Neural progenitor cell (in vitro differentiated cells): ENCODE measurements around the gene DHX9. TPM values are rescaled to one million over a fixed set of nuclear protein-coding genes. Genes with fewer than 3 reads are reported as not detected.
"Not testable (repeated sequence)": the region's sequence is repeated elsewhere in the genome, so short reads cannot be mapped to it uniquely, and the experiment has no call there.

ENCODE experiments used
- DNase-seq: peaks from one replicate; pipeline ENCODE4 v3.0.0-alpha.2; 2016; ENCODE audit warnings: low spot score
- H2AFZ ChIP-seq: fragments of 200-600 bp; sonication (generic); replicated peaks from 2 replicates; pipeline ENCODE4 v1.6.1; 2016; ENCODE audit warnings: antibody characterized with exemption
- H3F3A ChIP-seq: fragments of 200-600 bp; sonication (generic); 2 replicates; pipeline ENCODE4 v1.6.1; 2016; ENCODE audit warnings: antibody characterized with exemption, low read depth
- H3K27ac ChIP-seq: fragments of 200-600 bp; sonication (generic); 2 replicates; pipeline ENCODE4 v1.5.1; 2016; ENCODE audit warnings: mild to moderate bottlenecking
- H3K27me3 ChIP-seq: fragments of 200-600 bp; sonication (generic); 2 replicates; pipeline ENCODE4 v1.6.1; 2016; ENCODE audit warnings: mild to moderate bottlenecking, moderate library complexity
- H3K36me3 ChIP-seq: fragments of 200-600 bp; sonication (generic); 2 replicates; pipeline ENCODE4 v1.5.1; 2016
- H3K4me1 ChIP-seq: fragments of 200-600 bp; sonication (generic); 2 replicates; pipeline ENCODE4 v1.6.1; 2016; ENCODE audit warnings: mixed run types
- H3K4me2 ChIP-seq: fragments of 200-600 bp; sonication (generic); 2 replicates; pipeline ENCODE4 v1.6.1; 2016
- H3K4me3 ChIP-seq: fragments of 200-600 bp; sonication (generic); 2 replicates; pipeline ENCODE4 v1.5.1; 2016
- H3K79me2 ChIP-seq: fragments of 200-600 bp; sonication (generic); 2 replicates; pipeline ENCODE4 v1.6.1; 2016; ENCODE audit warnings: low read depth
- H3K9ac ChIP-seq: fragments of 200-600 bp; sonication (generic); 2 replicates; pipeline ENCODE4 v1.6.1; 2016
- H3K9me3 ChIP-seq: fragments of 200-600 bp; sonication (generic); 2 replicates; pipeline ENCODE4 v1.5.1; 2016; ENCODE audit warnings: low read depth
- H4K20me1 ChIP-seq: fragments of 200-600 bp; sonication (generic); 2 replicates; pipeline ENCODE4 v1.6.1; 2016; ENCODE audit warnings: low read depth
- H3K27ac Mint-ChIP-seq: 3 replicates; pipeline ENCODE4 v1.8.0; 2021; ENCODE audit warnings: mixed read lengths
- H3K27me3 Mint-ChIP-seq: 2 replicates; pipeline ENCODE4 v1.8.0; 2022; ENCODE audit warnings: low read depth, mild to moderate bottlenecking, inconsistent platforms, moderate library complexity, mixed read lengths; ENCODE audit not compliant: insufficient read depth
- H3K36me3 Mint-ChIP-seq: 3 replicates; pipeline ENCODE4 v1.8.0; 2021; ENCODE audit warnings: mixed read lengths
- H3K4me1 Mint-ChIP-seq: 3 replicates; pipeline ENCODE4 v1.8.0; 2021; ENCODE audit warnings: mixed read lengths
- H3K4me3 Mint-ChIP-seq: 3 replicates; pipeline ENCODE4 v1.8.0; 2021; ENCODE audit warnings: mild to moderate bottlenecking, moderate library complexity, mixed read lengths
- H3K9me3 Mint-ChIP-seq: 3 replicates; pipeline ENCODE4 v1.8.0; 2020; ENCODE audit warnings: mixed read lengths
- EZH2 ChIP-seq: fragments of 200-600 bp; sonication (generic); IDR thresholded peaks from 2 replicates; pipeline ENCODE4 v1.6.1; 2017; ENCODE audit warnings: antibody characterized with exemption, mild to moderate bottlenecking, moderate library complexity
- EZH2phosphoT487 ChIP-seq: fragments of 200-600 bp; sonication (generic); IDR thresholded peaks from 2 replicates; pipeline ENCODE4 v1.6.1; 2017; ENCODE audit warnings: antibody characterized with exemption
- total RNA-seq: library from RNA; depleted of rRNA; stranded (reverse); fragments of >200 nt; gene quantifications from 2 replicates; pipeline ENCODE4 v1.2.3, GENCODE V29; 2015; ENCODE audit warnings: low replicate concordance
- TF ChIP-seq, protein P1 (sequence below): fragments of 200-600 bp; sonication (generic); IDR thresholded peaks from 2 replicates; pipeline ENCODE4 v1.5.1; 2017; ENCODE audit warnings: antibody characterized with exemption, mild to moderate bottlenecking

DHX9 gene
- total RNA-seq, 1 donor from 2014 or later = 400 TPM

DNA sequence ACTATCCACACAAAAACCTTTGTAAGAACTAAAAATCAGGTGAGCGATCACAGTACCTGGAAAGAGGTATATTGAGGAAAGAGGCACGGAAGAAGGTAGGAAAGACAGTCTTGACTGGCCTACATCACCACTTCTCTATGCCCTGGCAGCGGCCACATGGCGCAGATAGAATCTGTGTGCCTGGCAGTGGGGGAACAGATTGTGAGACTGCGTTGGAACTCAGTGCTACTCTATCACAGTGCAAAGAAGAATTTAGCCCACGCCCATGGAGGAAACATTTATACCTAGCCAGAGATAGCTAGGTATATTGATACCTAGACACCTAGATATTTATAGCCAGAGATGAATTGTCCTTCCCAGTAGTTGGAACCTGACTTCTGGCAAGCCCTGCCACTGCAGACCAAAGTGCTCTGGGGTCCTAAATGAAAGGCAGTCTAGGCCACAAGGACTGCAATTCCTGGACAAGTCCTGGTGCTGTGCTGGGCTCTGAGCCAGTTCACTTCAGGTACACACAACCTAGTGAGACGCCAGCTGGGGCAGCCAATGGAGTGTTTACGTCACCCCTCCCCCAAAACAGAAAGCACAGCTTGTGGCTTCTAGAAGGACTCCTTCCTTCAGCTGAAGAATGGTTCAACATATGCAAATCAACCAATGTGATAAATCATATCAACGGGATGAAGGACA, 51.9 kb downstream of the DHX9 start:
- H3K27me3 Mint-ChIP-seq = peaks cover 2% of the 10 kb centered on the region
- H3K79me2 ChIP-seq = no peaks in the 10 kb centered on the region
- H3K4me1 ChIP-seq = no peaks in the 10 kb centered on the region
- peaks cover 27% of the 10 kb centered on the region for H3K36me3 Mint-ChIP-seq
- no peak for DNase-seq
- H3K9me3 ChIP-seq = no peaks in the 10 kb centered on the region
- peaks cover 52% of the 10 kb centered on the region for H3F3A ChIP-seq
- no peak overlapping the region for H3K4me3 Mint-ChIP-seq
- H2AFZ ChIP-seq = no peak overlapping the region
- peaks cover 10% of the 10 kb centered on the region for H3K36me3 ChIP-seq
- no peaks in the 10 kb centered on the region for H3K27me3 ChIP-seq
- peaks cover 15% of the 10 kb centered on the region for H4K20me1 ChIP-seq
- H3K27ac ChIP-seq = no peak overlapping the region
- no peaks in the 10 kb centered on the region for H3K4me1 Mint-ChIP-seq
- H3K9me3 Mint-ChIP-seq = peaks cover 13% of the 10 kb centered on the region
- no peak overlapping the region for H3K27ac Mint-ChIP-seq
- TF ChIP-seq, protein P1, sequence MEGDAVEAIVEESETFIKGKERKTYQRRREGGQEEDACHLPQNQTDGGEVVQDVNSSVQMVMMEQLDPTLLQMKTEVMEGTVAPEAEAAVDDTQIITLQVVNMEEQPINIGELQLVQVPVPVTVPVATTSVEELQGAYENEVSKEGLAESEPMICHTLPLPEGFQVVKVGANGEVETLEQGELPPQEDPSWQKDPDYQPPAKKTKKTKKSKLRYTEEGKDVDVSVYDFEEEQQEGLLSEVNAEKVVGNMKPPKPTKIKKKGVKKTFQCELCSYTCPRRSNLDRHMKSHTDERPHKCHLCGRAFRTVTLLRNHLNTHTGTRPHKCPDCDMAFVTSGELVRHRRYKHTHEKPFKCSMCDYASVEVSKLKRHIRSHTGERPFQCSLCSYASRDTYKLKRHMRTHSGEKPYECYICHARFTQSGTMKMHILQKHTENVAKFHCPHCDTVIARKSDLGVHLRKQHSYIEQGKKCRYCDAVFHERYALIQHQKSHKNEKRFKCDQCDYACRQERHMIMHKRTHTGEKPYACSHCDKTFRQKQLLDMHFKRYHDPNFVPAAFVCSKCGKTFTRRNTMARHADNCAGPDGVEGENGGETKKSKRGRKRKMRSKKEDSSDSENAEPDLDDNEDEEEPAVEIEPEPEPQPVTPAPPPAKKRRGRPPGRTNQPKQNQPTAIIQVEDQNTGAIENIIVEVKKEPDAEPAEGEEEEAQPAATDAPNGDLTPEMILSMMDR = no peak
- TF ChIP-seq EZH2 (no peak), EZH2phosphoT487 (no peak)
- H3K9ac ChIP-seq = no peak overlapping the region
- no peak overlapping the region for H3K4me3 ChIP-seq
- no peak overlapping the region for H3K4me2 ChIP-seq

DNA sequence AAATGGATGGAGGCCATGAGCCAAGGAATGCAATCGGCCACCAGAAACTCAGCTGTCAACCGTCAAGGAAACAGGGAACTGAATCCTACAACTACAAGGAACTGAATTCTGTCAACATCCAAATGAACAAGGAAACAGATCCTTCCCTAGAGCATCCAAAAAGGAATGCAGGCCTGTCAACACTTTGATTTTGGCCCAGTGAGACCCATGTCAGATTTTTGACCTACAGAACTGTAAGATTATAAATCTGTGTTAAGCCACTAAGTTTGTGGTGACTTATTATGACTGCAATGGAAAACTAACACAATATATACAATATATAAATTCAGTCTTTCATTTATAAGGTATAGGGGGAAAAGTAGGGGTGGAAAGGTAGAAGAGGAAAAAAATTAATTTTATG, 58.5 kb downstream of the DHX9 start:
- Histone ChIP-seq H3K27ac (no peak overlapping the region), H3K9me3 (no peaks in the 10 kb centered on the region), H4K20me1 (no peaks in the 10 kb centered on the region), H3K4me1 (no peaks in the 10 kb centered on the region), H3K79me2 (no peaks in the 10 kb centered on the region), H3K4me3 (no peak overlapping the region), H3K4me2 (no peak overlapping the region), H3F3A (no peaks in the 10 kb centered on the region), H2AFZ (no peak overlapping the region), H3K9ac (no peak overlapping the region), H3K27me3 (no peaks in the 10 kb centered on the region), H3K36me3 (no peaks in the 10 kb centered on the region)
- Mint-ChIP-seq H3K36me3 (no peaks in the 10 kb centered on the region), H3K27me3 (peaks cover 2% of the 10 kb centered on the region), H3K4me1 (no peaks in the 10 kb centered on the region), H3K27ac (no peak overlapping the region), H3K4me3 (no peak overlapping the region), H3K9me3 (peaks cover 10% of the 10 kb centered on the region)
- TF ChIP-seq, protein P1 = no peak
- TF ChIP-seq EZH2phosphoT487 = no peak
- no peak for TF ChIP-seq EZH2
- DNase-seq = no peak

DNA sequence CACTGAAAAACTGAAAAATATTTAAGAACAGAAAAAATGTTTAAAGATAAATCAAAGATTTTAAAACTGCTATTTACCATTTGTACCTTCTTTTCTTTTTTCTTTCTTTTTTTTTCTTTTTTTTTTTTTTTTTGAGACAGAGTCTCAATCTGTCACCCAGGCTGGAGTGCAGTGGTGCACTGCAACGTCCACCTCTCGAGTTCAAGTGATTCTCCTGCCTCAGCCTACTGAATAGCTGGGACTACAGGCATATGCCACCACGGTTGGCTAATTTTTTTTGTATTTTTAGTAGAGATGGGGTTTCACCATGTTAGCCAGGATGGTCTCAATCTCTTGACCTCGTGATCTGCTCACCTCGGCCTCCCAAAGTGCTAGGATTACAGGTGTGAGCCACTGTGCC, 62.8 kb downstream of the DHX9 start:
- H3K27me3 ChIP-seq, DNase-seq, H2AFZ ChIP-seq, H3K4me1 Mint-ChIP-seq, H4K20me1 ChIP-seq, H3K9ac ChIP-seq, H3F3A ChIP-seq, H3K9me3 Mint-ChIP-seq, H3K4me1 ChIP-seq, H3K4me3 ChIP-seq, H3K27ac ChIP-seq, H3K79me2 ChIP-seq, H3K4me3 Mint-ChIP-seq, H3K36me3 ChIP-seq, H3K27me3 Mint-ChIP-seq, H3K4me2 ChIP-seq, H3K27ac Mint-ChIP-seq, H3K36me3 Mint-ChIP-seq, H3K9me3 ChIP-seq: not testable (repeated sequence)

DNA sequence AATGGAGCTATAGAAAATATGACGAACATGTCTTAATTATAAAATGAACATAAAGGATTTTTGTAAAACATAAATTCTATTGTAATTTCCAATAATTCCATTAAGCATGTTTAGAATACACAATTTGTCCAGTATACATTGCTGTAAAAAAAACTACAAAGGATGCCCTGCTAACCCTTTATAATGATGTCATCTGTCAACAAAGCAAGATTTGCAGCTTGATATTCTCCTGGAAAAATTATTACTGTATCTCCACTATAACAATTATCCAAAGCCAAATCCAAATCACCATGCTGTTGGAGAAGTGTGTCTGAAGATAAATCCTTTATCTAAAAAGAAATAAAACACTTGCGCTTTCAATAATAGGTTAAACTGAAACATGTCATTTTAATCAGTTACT, 66.2 kb downstream of the DHX9 start:
- H3K27me3 Mint-ChIP-seq = no peaks in the 10 kb centered on the region
- no peaks in the 10 kb centered on the region for H3K36me3 Mint-ChIP-seq
- no peak for DNase-seq
- Histone ChIP-seq H3K9me3 (no peaks in the 10 kb centered on the region), H3K9ac (no peak overlapping the region), H3K4me2 (no peak overlapping the region), H3K4me1 (no peaks in the 10 kb centered on the region), H3K36me3 (no peaks in the 10 kb centered on the region), H3K79me2 (no peaks in the 10 kb centered on the region), H3K27ac (no peak overlapping the region), H3K4me3 (no peak overlapping the region), H4K20me1 (no peaks in the 10 kb centered on the region), H3K27me3 (no peaks in the 10 kb centered on the region), H3F3A (no peaks in the 10 kb centered on the region), H2AFZ (no peak overlapping the region)
- H3K4me3 Mint-ChIP-seq = no peak overlapping the region
- no peaks in the 10 kb centered on the region for H3K4me1 Mint-ChIP-seq
- TF ChIP-seq EZH2 (no peak), EZH2phosphoT487 (no peak)
- TF ChIP-seq, protein P1 = no peak
- H3K27ac Mint-ChIP-seq = no peak overlapping the region
- H3K9me3 Mint-ChIP-seq = no peaks in the 10 kb centered on the region
